HS-27A (cell line): Measurements from ENCODE around the gene MDM2.

Source experiments
- DNase-seq: peaks from one replicate; pipeline ENCODE4 v3.0.0-alpha.2; 2012; ENCODE audit warnings: low read depth, missing footprints

The MDM2 gene

DNA sequence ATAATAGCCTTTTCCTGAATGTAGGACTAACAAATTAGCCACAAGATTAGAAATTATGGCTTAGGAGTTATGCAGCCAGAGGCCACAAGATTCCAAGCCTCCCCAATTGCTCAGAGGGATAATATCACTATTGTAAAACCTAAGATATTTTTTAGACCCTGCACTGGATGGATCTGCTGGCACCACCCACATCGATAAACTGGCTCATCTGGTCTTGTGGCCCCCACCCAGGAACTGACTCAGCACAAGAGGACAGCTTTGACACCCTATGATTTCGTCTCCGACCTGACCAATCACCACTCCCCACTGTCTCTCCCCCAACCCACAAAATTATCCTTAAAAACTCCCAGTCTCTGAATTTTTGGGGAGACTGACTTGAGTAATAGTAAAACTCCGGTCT lies 70.3 kb downstream of the MDM2 start:
- DNase-seq: no peak

DNA sequence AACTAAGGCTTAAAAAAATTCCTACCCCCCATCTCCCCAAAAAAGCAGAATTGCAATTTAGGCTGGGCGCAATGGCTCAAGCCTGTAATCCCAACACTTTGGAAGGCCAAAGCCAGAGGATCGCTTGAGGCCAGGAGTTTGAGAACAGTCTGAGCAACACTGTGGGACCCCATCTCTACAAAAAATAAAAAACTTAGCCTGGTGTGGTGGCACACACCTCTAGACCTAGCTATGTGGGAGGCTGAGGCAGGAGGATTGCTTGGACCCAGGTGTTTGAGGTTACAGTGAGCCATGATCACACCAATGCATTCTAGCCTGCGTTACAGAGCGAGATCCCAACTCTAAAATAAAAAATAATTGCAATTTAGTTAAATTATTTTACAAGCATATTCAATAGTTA lies 70.9 kb downstream of the MDM2 start:
- DNase-seq: no peak

DNA sequence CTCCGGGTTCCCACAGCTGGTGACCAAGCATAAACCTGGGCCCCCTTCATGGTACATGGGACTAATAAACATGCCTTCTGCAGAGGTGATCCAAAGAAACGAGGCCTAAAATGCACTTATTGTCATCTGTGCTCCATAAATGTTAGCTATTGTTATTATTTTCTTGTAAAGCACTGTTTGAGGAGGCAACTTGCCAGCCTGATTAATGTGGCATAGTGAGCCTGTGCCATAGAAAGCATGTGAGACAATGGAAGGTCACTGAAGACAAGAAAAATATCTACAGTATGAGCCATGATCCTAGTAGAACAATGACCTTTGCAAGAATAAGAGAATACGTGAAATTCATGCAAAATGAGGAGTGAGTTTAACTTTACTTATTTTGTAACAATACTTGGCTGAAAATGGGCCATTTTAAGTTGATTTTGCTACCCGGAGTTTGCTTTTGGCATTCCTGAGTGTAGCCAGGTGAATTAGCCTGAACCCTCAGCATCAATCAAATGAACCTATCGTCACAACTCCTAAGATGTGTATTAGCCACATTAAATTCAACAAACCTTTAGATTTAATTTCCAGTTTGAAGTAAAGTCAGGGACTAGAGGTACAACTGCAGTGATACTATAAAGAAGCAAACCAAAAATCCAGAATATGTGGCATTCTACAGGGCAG lies 72.8 kb downstream of the MDM2 start:
- no peak for DNase-seq

DNA sequence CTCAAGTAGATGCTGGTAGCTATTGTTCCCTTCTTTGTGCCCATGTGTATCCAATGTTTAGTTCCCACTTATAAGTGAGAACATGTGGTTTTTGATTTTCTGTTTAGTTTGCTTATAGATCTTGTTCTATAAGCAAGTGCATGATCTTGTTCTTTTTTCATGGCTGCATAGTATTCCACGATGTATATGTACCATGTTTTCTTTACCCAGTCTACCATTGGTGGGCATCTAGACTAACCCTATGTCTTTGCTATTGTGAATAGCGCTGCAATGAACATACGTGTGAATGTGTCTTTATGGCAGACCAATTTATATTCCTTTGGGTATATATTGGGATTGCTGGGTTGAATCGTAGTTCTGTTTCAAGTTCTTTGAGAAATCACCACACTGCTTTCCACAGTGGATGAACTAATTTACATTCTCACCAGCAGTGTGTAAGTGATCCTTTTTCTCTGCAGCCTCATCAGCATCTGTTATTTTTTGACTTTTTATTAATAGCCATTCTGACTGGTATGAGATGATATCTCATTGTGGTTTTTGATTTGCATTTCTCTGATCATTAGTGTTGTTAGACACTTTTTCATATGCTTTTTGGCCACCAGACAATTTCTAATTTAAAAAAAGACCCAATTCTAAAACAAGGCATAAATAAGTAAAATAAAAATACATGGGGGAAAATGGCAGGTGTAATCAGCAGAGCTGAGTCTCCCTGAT lies 74.4 kb downstream of the MDM2 start:
- no peak for DNase-seq

DNA sequence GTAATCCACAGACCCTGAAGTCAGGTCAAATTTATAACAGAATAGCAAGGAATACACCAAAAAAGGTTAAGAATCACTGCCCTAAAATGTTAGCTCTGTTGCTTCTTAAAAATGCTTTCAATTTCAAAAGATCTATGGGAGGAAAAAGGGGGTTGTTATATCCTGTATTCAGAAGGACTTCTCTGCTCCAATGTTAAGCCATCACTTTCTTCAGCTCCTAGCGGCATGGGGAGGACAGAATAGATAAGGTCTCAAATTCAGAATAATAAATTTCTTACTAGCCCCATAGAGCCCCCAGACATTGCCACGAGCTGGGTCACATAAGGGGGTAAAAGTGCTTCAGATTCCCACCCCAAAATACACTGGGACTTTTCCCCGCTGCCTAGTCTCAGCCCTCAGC lies 75.2 kb downstream of the MDM2 start:
- no peak for DNase-seq

DNA sequence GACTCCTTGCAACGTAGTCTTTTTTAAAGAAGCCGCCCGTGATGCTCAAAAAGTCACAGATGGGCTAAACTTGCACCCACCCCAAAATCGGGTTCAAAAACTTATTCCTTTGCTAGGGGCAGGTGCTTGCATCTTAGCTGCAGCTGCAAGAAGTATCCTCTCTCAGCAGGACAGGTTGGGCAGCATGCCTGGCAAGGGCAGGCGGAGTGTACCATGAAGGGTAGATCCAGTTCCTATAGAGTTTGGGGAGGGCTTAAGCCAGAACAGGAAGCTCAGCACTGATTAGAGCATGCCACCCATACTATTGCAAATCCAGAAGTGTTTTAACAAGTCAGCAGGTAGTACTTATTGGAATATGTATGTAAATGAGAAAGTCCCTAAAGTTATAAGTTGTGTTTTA lies 76.3 kb downstream of the MDM2 start:
- no peak for DNase-seq

DNA sequence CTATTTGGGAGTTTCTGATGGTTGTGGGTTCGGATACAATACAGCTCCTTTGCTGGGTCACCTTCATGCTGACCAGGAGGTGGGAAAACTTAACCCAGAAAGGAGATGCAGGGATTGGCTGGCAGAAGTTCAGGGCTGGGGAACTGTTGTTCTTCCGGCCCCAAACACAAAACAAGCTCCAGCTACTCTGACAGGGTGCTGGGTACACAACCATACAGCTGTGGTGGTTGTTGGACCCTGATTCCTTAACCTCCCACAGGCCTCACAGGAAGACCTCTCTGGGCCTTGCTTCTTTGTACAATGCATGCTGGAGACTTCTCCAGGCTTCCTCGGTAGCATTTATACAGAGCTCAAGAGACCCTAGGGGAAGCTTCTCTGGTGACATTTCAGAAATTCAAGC lies 77.4 kb downstream of the MDM2 start:
- DNase-seq: no peak

DNA sequence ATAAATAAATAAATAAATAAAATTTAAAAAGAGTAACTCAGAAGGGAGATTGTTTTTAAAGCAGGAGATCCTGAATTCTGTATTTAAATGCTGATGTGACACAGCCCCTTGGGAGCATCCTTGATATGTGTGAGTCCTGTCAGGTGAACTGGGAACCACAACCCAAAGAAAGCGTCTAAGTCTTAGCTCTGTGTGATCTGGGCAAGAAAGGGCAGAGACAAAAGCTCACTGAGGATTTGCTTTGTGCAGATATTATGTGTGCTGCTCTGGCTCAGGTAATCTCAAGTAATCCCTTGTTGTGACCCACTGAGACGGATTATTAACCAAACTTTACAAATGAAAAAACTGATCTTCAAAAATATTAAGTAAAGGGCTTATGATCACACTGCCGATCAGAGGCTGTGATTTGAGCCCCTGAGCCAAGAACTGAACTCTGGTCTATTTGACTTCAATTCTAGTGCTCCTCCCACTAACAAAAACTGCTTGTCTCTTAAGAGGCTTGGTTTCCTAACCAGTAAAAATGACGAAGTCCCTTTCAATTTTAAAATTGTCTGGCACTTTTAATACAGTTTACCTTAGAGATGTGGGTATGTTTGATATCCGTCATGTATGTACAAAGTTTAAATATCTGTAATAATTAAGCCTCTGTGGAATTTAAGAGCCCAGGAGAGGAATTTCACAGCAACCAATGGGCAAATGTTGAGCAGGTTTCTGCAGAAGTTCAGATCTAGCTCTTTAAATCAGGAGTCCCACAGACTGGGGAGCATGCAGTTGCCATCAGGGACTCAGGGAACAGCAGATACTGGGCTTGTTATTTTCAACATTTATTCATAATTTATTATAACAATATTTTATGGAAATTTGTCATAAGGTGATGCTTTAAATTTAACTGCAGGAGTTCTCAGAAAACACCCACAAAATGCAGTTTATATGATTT lies 78.9 kb downstream of the MDM2 start:
- no peak for DNase-seq

DNA sequence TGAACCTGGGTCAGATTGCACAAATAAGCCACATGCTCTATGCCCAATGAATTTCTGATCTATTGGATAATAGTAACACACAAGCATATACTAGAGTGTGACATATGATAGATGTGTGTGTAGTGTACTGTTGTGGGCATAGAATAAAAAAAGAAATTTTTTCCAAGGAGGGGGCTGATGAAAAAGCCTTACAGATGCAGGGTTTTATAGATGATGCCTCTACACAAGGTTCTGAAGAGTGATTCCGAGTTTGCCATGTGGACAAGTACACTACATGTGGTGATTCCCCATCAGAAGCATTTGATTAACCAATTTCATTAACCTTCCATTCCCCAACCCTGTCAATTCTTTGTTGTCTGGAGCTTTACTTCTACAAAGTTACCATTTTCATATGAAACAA lies 79.7 kb downstream of the MDM2 start:
- DNase-seq: no peak

DNA sequence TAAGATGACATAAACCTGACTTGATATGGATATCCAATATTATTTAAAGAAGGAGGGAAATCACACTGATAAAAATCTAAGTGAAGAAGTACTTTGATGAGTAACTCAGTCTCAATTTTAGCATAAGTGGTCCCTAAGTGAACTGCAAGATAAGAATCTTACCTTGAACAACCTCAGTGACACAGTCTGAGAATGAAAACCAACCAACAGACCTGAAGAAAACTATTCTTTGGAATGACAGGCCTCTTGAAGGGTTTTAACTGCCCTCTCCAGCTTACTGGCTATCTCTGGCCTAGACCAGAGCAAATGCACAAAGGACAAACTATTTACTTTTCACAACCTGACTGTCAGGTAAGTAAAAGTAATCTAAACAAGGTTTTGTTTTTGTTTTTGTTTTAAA lies 80.3 kb downstream of the MDM2 start:
- DNase-seq: no peak

DNA sequence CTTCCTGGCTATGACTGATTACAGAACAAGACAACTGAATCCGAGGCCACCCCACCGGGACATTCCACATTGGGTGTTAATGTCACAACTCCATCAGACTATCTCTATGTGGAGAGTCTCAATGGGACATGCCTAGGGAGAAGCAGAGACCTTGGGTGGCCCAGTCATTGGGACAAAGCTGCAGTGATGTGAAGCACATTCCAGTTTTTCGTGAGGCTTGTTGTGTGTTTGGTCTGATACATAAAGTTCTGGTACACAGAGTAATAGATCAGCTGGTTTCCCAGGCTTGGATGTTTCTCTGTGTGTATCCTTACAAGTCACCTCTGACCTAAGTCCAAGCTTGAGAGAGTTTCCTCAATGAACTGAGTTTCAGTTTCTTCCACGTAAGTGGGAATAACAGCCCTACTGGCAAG lies 82.7 kb downstream of the MDM2 start:
- no peak for DNase-seq

DNA sequence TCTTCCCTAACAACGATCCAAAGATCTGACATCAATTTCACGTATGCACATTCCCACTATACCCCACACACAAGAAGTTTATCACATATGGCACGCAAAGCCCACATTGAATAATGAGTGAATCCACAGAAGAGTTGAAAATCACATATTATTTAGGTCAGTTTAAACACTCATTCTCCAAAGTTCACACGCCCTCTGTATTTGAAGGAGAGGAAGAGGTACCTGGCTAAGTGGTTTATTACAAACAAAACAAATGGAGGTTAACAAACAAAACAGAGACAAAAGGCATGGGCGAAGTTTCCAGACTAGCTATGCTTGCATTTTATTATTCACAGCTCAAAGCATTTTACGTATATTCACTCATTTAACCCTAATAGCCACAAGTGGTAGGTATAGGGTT lies 83.2 kb downstream of the MDM2 start:
- DNase-seq: no peak

DNA sequence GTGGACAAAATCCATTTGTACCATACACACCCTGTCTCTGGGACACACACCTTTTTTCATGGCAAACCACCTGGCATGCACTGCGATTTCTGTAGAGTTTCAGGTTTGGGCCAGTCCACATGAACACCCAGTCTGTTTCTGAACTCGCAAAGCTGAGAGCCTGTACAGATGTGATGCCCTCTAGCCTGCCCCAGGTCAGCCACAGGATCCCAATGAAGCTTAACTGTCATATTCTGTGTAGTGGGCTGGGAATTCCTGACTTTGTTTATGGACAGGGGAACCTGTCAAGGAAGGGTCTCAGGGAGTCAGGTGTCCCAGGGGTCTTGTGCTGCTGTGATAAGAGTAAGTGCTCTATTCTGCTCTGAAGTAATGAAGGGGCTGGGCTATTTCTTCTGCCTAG lies 85.2 kb downstream of the MDM2 start:
- no peak for DNase-seq

DNA sequence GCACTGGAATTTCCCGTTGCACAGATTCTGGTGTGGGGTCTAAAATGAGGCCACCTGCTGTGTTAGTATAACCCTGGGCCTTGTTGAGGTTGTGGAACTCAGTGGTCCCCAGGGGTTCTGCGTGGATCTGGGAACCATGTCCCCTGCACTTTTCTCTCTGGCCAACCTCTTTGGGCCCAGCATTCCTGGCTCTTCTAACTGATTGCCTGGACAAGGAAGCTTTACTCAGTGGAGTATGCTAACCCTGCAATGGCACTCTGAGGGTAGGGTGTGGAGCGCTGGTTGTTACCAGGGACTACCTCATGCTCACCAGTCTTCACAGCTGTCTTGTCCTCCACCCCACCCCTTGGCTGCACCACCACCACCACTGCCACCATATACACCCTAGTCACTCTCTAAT lies 85.8 kb downstream of the MDM2 start:
- no peak for DNase-seq

DNA sequence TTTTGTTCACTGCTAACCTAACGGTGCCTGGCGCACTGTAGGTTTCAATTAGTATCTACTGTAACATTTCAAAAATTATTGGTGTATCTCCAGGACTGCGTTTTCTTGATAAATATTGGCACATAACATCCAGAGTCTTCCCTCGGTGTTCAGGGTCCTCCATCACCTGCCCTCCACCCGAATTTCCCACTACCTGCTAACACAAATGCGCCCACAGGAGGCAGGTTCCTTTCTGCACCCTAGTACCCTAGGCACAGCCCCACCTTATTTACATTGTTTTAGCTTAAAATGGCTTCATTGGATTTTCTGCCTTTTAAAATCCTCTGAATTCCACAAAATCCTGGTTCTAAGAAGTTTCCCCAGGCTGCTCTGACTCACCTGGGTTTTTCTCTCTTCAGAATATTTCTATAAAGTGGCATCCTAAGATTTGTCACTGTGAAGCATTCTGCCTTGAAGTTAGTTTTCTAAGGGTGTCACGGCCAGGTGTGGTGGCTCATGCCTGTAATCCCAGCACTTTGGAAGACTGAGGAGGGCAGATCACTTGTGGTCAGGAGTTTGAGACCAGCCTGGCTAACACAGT lies 86.4 kb downstream of the MDM2 start:
- no peak for DNase-seq

DNA sequence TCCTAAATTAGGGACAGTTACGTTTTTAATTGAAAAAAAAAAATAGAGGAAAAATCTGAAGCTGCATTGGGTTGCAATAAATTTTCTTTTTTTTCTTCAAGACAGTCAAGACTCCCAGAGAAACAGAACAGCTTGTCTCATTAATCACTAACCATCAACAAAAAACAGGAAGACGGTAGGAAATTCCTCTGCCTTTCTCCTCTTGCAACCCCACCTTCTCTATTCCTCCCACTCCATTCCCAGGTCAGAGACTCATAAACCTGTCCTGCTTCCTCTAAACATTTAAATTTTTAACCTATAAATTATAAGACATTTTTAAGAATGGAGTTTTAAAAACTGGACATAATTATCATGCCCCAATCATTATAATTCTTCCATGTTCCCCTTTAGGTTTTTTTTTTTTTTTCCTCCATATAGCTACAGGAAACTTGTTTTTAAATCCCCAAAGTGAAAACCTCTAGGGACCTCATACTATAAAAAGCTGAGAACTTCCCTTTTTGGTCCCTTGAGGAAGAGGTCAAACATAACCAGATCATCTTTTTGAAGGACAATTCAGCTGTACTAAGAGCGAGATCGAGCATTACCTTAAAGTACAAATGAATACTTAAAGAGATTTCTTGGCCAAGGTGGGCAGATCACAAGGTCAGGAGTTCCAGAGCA lies 89.0 kb downstream of the MDM2 start:
- no peak for DNase-seq

DNA sequence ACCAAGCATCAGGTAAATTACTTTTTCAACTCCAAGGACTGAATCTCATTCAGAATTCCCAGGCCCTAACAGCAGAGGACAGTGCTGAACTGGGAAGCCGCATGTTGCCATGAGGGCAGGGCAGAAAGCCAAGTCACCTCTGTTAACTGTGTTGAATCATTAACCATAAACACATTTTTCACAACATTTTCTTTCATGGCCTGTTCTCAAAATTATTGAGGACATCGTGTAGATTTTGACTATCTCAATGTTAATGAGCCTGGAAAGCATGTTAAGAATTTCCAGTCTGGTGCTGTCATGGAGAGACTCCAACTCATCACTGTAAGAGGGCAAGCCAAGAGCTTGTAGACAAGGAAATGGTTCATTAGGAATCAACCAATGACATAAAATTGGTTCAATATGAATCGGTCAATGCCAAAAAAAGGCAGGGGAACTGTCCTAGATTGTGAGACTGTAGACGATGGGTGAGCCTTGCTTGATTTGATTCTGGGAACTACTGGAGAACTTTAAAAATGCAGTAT lies 91.3 kb downstream of the MDM2 start:
- DNase-seq: peak; percentile 48

DNA sequence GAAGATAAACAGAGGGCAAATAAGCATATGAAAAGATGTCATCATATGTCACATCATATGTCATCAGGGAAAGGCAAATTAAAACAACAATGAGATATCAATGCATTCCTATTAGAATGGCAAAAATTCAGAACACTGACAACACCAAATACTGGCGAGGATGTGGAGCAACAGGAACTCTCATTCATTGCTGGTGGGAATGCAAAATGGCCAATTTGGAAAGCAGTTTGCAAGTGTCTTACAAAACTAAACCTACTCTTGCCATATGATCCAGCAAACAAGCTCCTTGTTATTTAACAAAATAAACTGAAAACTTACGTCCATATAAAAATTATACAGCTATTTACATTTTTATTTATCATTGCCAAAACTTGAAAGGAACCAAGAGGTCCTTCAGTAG lies 92.3 kb downstream of the MDM2 start:
- DNase-seq: no peak
